Stimulated activated CD8-positive, alpha-beta memory T cell treated with anti-CD3 and anti-CD28 coated beads, Interleukin-15, amount 100 ng/mL, for 4 hours (primary cell): ENCODE measurements around the gene SP8.
"Not testable (repeated sequence)": the region's sequence is repeated elsewhere in the genome, so short reads cannot be mapped to it uniquely, and the experiment has no call there.

Experiments used
- DNase-seq, 2 donors: peaks; one replicate each; pipeline ENCODE4 v3.0.0-alpha.2; 2020; ENCODE audit warnings: low read depth in 2 of 2

The SP8 gene

DNA sequence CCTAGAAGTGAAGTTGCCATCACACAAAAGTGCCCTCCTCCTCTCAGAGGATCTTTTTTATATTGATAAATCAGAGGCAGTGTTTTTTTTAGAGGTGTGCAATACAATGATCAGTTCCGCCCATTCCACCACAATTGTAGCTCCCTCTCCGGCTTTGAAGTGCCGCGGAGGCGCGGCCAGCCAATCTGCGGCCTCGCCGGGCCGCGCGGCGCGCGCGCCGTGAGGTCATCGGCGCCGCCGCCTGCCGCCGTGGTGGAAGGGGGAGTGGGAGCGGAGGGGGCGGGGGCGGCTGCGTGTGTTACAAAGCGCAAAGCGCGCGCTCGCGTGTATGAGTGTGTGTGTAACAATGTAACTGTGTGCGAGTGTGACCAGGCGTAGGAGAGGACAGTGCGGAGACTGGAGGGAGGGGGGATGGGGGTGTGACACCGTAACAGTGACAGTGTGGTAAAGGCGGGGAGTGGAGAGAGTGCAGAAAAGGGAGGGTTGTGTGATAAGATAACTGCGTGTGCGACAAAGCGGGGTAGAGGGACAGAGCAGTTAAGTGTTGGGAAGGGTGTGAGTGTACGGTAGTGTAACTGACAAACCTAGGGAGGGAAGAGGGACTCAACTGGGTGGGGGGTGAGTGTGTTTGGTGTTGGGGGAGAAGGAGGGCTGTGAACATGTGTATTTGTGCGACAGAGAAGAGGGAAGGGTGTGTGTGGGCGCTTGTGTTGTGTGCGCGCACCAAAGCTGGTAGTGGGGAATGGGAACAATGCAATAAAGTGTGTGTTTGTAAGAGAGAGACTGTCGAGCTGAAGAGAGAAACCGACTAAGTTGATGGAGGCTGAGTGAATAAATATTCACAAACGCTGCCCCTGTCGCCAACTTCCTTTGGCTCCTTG is at the start of gene SP8:
Gene SP8 (minus strand): TSS at position 108 of the 881 bp plus-strand sequence. CDS start 88 bp downstream, at position 20.
- DNase-seq = no peak

DNA sequence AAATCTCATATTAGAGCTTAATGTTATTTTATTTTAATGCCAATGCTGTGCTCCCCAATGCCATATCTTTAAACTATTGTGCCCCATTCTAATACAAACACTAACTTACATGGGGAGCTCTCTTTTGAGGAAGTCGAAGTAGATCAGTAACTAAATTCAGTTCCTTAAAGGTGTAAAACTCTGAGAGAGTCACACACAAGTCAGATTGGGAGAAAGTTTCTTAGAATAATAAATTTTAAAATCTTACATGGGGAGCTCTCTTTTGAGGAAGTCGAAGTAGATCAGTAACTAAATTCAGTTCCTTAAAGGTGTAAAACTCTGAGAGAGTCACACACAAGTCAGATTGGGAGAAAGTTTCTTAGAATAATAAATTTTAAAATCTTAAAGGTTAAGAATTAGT is 49.7 kb upstream of the SP8 start:
- not testable (repeated sequence) for DNase-seq

DNA sequence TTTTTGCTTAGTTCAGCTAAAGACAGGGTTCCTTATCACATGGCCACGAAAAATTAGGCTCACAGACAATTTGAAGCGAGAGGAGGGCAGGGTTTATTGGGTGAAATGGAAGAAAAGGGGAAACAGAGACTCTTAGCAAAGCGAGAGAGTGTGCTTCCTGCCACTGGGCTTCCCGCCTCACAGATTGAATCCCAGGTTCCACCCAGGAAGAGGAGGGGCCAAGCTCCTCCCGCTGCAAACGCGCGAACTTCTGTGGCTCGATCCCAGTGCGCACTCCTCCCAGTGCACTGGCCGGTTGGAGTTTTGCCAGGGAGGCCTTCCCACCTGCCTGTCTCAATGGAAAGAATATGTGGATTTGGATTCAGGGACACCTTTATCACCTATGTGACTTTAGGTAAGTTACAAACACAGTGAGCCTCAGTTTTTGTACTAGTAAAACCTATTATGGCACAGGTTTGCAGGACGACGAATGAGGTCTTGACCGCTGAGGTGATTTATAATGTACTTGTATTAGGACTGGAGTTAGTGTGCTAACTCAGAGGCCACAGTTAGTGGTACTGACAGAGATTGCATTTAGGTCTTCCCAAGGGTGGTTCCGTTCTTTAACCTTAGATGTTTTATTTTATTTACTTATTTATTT is 48.5 kb upstream of the SP8 start:
- no peak for DNase-seq

DNA sequence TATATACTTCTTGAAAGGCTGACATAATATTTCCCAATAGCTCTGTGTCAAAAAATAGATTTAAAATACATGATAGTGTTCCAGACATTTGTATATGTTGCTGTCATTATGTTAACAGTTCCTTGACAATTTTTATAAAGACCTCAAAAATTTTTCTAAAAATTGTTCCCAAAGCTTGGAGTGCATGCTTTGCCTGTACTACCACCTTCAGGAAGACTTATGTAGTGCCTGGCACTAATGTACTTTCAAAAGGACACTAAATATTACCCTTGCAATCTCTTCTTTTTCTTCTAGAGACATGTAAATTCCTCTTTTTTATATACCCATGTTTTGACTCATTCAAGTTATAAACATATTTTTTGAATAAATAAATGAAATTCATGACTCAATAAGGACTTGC is 48.0 kb upstream of the SP8 start:
- no peak for DNase-seq

DNA sequence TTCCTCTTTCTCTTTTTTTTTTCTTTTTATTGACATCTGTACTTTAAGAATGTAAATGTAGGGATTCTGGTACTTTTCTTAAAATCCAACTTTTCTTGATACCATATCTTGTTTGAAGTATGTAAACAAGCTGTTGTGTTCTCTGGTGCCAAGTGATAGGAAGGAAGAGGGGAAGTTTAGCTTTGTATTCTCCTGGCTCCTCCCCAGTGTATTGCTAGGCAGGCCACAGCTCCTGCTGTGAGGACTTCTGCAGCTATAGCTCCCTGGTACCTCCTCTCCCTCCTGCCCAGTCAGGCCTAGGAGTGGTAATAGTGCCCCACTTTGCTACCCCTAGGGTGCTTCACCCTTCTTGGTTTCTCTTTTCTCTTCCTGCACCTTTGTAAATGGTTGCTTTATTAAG is 45.3 kb upstream of the SP8 start:
- DNase-seq = no peak

DNA sequence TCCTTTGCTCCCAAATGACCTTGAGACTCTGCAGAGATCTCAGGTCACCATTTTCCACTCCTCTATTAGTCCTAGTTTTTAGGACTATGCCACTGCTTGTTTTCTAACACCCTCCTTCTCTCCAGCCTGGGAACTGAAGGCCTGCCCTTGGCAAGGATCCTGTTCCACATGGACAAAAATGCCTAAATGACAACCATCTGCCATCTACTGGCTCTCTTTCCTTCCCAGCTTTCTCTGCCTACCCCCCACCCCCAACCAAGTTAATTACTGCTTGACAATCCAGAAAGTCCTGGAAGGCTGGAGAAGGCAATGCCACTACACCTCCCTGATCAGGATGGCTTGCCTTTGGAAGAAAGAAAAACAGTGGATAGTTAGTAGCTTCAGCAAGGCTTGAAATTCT is 44.8 kb upstream of the SP8 start:
- DNase-seq = no peak

DNA sequence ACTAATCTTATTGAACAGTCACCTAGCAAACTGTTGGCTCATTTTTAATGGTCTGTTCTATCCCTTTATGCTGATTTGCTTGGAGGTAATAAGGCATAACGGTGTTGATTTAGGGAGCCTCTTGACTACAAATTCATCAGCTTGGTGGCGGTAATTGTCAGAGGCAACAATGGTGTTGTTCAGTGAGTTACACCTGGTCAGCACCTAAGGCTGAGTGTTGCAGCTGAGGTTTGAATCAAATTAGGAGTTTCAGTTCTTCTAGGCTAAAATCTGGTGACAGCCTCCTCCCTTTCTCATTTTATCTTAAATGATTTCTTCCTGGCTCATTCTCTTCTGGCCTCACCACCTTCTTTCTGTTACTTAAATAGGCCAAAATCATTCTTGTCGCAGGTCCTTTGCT is 42.3 kb upstream of the SP8 start:
- DNase-seq = no peak

DNA sequence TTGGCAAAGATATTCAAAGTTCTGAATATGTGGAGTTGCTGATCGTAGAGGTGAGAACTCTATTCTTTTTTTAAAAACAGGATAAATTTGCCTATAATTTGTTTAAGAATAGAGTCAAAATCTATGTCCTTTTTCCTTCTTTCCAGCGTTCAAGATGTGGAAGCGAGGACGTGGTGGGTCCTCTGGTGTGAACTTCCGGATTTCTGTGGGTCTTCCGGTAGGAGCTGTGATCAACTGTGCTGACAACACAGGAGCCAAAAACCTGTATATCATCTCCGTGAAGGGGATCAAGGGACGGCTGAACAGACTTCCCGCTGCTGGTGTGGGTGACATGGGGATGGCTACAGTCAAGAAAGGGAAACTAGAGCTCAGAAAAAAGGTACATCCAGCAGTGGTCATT is 40.5 kb upstream of the SP8 start:
- no peak for DNase-seq

DNA sequence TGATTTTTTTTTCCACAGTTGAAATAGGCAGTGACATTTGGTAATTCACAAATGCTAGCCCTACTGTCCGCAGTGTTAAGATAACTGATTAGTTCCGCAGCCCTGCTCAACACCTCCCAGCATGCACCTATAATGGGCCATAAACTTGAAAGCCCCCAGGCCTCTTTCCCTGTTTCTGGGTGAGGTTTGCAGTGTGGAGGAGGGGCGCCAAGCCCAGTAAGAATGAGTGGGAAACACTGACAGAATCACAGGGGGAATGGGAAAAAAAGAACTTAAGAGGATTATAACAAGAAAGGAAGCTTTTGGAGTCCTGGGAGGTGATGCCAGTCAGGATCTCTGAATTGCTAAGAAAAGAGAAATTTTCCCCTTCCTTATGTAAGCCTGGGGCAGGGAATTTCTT is 39.6 kb upstream of the SP8 start:
- DNase-seq = no peak

DNA sequence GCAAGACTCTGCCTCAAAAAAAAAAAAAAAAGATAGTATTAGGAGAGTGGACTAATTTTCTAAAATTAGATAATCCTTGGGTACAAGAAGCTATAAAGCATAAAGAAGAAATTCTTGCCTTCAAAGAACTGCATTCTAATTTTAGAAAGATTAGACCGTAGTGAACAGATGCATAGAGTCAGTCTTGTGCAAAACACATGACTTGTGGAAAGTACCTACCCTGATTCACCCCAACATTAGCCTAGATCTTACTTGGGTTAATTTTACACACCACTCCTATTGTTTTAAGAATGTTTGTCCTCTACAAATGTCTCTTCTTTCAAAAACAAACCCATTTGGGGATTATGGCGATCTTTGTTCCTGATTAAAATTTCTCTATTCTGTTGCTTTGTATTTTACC is 38.9 kb upstream of the SP8 start:
- DNase-seq = no peak

DNA sequence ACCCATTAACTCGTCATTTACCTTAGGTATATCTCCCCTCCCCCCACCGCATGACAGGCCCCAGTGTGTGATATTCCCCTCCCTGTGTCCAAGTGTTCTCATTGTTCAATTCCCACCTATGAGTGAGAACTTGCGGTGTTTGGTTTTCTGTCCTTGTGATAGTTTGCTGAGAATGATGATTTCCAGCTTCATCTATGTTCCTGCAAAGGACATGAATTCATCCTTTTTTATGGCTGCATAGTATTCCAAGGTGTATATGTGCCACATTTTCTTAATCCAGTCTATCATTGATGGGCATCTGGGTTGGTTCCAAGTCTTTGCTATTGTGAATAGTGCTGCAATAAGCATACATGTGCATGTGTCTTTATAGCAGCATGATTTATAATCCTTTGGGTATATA is 34.7 kb upstream of the SP8 start:
- not testable (repeated sequence) for DNase-seq

DNA sequence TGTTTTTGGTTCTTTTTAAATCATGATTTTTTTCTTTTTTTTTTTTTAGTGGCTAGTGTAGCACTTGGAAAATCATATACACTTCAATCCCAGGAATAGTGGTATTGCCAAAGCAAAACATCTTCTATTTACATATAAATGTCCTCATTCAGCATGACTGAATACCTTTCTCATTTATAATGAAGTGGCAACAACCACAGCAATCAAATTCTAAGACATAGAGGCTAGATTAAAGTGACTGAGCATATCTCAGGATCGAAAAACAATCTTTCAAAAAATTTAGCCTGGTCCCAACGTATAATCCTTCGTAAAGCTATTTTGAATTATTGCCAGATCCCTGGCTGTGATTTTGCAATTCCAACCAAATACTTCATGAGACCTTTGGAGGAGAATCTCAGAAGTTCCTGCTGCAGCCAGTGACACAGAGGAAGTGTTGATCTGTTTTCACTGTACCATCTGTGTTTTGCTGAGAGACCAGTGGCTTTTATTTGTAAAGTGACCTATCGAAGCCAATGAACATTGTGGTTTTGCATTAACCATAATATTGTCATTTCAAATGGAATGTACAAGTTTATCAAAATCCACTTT is 29.8 kb upstream of the SP8 start:
- no peak for DNase-seq

DNA sequence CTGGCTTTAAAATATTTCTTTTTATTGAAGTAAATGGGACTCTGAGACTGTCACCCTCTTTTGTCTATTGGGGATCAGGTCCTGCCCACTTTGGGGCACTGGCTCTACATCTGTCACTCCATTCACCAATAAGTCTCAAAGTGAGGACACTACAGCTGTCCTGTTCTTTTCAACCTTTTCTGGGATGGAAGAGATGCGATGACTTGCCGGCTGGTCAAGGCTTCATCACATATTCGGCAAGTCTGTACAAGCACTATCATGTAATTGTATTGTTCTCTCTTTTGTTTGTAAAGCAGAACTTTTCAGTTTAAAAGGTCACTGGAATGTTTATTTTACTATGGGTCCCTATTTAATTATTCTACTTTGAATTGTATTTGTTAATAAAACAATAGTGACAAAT is 17.7 kb upstream of the SP8 start:
- DNase-seq = no peak

DNA sequence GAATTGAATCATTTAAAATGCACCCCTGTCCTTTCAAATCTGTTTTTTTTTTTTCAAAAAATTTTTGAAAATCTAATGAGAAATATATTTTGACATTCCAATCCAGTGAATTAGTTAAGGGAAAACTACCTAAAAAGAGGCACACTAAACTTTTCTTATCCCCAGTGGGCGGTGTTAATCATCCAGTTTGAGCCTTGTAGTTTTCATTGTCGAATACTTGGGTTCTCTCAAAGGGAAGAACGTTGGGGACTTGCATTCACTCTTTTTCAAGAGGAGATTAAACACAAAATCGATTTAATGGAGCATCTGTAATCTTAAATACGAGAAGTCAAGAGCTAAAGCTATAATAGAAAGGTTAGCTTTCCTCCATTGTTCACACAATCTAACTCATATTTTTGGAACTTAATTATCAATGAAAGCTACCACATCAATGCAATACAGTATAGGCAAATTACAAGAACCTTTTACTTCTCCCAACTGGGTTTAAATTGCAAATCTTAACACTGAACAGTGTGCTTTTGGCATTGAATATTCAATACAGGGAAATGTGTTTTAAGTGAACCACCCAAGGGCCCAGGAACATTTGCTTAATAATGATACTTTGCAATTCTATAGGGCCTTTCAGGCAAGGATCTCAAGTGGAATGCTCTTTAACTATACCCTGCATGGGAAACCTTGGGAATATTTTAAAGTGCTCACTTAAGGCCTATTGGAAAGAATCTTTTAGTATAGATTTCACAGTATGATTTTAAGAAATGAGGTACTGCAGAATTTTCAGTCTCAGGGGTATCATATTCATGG is 13.1 kb upstream of the SP8 start:
- DNase-seq = no peak

DNA sequence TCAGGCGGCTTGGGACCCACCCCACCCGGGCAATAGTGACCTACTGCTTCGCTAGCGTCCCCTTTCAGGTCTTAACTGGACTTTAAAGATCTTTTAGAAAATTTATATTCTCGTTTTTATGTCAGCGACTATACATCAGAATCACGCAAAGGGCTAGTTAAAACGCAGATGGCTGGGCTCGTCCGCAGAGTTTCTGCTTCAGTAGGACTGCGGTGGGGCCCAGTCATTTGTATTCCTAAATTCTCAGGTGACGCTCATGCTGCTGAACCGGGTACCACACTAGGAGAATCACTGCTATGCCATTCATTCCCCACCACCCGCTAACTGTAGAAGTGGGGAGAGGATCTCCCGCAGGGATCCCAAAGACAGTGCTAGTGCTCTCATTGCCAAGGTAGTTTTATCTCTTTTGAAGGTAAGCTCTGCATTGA is 12.0 kb upstream of the SP8 start:
- DNase-seq = no peak

DNA sequence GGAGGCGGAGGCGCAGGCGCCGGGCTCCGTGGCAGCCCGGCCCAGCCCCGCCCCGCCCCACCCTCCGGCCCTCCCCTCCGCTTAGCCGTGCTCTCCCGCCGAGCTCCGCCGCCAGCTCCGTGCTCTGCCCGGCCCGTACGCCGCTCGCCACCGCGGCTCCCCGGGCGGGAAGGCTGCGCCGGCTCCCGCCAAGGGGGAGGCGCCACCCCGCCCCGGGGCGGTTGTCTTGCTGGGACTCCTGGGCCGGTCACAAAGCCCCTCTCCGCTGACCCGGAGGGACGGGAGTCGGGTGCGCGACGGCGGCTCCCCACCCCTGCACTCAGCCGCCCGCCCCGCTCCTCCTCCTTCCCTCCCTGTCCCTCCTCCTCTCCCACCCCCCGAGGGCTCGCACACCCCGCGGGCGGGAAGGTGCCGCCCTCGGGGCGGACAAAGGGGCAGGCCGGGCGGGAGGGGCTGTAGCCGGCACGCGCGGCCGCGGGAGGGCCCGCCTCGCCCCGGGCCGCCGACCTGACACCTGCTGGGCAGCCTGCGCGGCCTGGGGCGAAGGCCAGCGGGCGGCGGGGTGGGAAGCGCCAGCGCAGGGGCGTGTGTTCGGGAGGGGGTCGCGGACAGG is 11.5 kb upstream of the SP8 start:
- DNase-seq = no peak

DNA sequence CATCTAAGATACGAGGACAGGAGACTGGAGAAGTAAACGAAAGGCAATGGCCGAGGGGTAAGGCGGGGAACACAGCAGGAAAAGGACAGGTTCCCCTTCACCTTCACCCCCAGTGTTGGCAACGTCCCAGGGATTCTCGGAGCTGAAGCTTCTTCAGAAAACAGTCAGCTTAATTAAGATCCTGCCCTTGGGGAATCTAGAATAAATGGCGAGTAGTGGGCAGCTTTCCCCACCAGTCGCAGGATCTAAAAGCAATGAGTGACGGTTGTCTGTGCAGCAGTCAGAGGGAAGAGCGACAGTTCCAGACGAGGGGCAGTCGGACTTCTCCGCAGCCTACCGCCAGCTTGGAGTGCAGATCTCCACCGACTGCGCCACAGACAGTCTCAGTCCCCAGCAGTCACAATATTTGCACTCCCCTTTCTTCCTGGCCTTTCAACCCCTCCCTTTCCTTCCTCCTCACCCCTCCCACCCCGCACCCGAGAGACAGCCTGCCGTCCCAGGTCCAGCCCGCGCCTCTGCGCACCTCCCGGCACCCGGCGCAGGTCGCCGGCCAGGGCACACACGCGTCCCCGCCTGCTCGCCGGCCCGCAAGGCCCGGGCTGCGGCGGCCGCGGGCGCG is 10.9 kb upstream of the SP8 start:
- no peak for DNase-seq

DNA sequence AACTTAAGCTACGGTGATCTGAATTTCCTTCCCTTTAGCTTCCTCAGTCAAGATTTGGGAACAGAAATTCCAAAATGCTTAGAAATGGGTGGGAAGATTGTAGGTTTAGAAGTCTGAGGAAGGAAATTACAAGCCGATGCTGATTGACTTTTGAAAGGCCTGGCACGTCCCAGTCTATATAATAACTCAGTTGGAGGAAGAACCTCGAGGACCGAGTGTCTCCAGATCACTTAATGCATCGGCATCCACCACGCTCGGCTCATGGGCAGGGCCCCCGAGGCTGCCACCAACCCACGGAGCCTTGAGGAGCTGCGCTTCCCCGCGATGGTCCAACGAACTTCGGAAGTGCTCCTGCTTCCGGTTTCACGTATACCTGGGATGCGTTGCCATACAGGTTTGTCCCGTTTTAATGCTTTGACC is 10.4 kb upstream of the SP8 start:
- no peak for DNase-seq

DNA sequence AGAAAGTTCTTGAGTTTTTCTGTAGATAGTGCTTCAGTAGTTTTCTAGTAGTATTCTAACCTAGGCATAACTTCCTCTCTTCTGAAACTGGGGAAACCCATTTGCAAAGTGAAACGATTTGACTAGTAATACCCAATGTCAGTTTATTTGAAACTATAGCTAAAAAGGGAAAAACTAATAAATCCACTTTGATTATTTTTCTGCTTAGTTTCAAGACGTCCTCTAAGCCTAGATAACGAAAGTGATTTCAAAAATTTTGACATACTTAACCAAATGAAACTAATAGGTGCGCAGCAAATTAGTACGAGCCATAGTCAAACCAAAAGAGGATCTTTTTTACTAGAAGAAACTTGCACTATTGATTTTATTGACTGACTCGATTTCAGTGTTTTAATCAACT is 9.8 kb upstream of the SP8 start:
- no peak for DNase-seq

DNA sequence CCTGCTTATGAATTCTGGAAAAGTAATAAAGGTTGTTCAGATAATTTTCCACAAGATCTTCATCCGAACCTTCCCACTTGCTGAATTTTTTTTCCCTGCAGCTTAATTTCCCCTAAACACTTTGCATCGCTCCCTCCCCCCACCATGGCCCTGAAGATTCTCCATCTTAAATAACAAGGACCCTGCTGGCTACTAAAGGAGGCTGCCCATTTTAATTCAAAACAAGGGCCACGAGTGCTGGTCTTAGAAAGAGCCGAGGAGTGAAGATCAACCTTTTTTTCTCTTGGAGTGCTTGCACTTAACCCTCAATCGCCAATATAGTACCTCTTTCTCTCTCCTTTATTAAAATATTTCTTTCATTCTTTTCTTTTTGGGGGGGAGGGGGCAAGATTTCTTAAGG is 9.2 kb upstream of the SP8 start:
- DNase-seq = no peak

DNA sequence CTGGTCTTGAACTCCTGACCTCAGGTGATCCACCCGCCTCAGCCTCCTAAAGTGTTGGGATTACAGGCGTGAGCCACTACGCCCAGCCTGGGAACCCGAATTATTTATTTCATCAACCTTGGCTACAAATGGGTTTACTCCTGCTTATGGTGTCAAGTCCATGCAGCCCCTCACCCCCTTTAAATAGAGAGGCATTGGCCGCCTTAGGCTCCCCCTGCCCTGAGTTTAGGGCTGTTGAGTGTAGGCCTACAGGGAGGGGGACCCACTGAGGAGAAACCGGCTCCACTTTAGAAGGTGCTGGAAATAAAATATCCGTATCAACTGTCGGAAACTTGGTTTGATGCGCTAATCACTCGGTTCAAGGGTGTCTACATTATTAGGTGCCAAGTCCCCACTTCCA is 8.7 kb upstream of the SP8 start:
- DNase-seq = no peak
